ENCODE results near the gene ARTN. TPM values are rescaled to one million over a fixed set of nuclear protein-coding genes. Genes with fewer than 3 reads are reported as not detected.

The ARTN gene
- polyA plus RNA-seq, 1 experiment = 0.39 TPM

GRCh38 chr1:43944860-43945259 is 11.3 kb downstream of the ARTN start:
- ChIA-PET POLR2A (no interaction called here), CTCF (interaction anchor here (3.9 to 5.8 kb wide), 2 partner anchors 9 to 180 kb away, joined by 42 to 54 read pairs; partner anchors contain the start of gene ARTN)
- no peaks in the 10 kb centered on the region for H3K27me3 ChIP-seq (ENCODE audit: control insufficient read depth, insufficient read depth, low read length)
- peaks cover 2% of the 10 kb centered on the region for H3K36me3 ChIP-seq (ENCODE audit: control insufficient read depth, insufficient read depth, low read length)
- H3K4me3 ChIP-seq (ENCODE audit: low read depth, low read length) = no peak overlapping the region
- DNase-seq (ENCODE audit: low read depth) = no peak
- no peak for TF ChIP-seq CTCF (IDR thresholded peaks at IDR 0.05; ENCODE audit: insufficient read depth, low read depth, low read length)

GRCh38 chr1:43945674-43946235 is 12.2 kb downstream of the ARTN start:
- H3K27me3 ChIP-seq (ENCODE audit: control insufficient read depth, insufficient read depth, low read length) = no peaks in the 10 kb centered on the region
- H3K36me3 ChIP-seq (ENCODE audit: control insufficient read depth, insufficient read depth, low read length) = peaks cover 5% of the 10 kb centered on the region
- TF ChIP-seq CTCF (IDR thresholded peaks at IDR 0.05; ENCODE audit: insufficient read depth, low read depth, low read length) = no peak
- H3K4me3 ChIP-seq (ENCODE audit: low read depth, low read length) = peak overlapping the region; percentile 90
- DNase-seq (ENCODE audit: low read depth) = no peak
- POLR2A ChIA-PET = no interaction called here
- CTCF ChIA-PET = interaction anchor here (0.7 to 5.8 kb wide), 9 partner anchors 10 to 470 kb away, joined by 3 to 54 read pairs (median 4); partner anchors contain the start of gene ARTN

GRCh38 chr1:43946236-43947060 is 12.8 kb downstream of the ARTN start, which contains the start of gene IPO13:
IPO13 (plus strand) TSS chr1:43946950; CDS start chr1:43947601, 651 bp downstream.
- ChIA-PET CTCF (interaction anchor here (0.7 to 5.8 kb wide), 12 partner anchors 11 to 722 kb away, joined by 3 to 54 read pairs (median 4); partner anchors contain the start of gene ARTN), POLR2A (no interaction called here)
- Histone ChIP-seq H3K27me3 (ENCODE audit: control insufficient read depth, insufficient read depth, low read length) (no peaks in the 10 kb centered on the region), H3K36me3 (ENCODE audit: control insufficient read depth, insufficient read depth, low read length) (peaks cover 5% of the 10 kb centered on the region), H3K4me3 (ENCODE audit: low read depth, low read length) (peak within 1 kb of the TSS; percentile 90)
- TF ChIP-seq CTCF (IDR thresholded peaks at IDR 0.05; ENCODE audit: insufficient read depth, low read depth, low read length) = peak; percentile 72
- DNase-seq (ENCODE audit: low read depth) = peak; percentile 68

- TF ChIP-seq CTCF (IDR thresholded peaks at IDR 0.05; ENCODE audit: insufficient read depth, low read depth, low read length) = no peak; the same call in 1 of the 2 replicates
- Histone ChIP-seq H3K36me3 (ENCODE audit: control insufficient read depth, insufficient read depth, low read length) (peaks cover 5% of the 10 kb centered on the region), H3K27me3 (ENCODE audit: control insufficient read depth, insufficient read depth, low read length) (no peaks in the 10 kb centered on the region), H3K4me3 (ENCODE audit: low read depth, low read length) (peak overlapping the region; percentile 90)
- no peak for DNase-seq (ENCODE audit: low read depth)
- ChIA-PET CTCF (interaction anchor here (0.9 to 5.8 kb wide), 5 partner anchors 12 to 723 kb away, joined by 3 to 54 read pairs (median 5); partner anchors contain the start of gene ARTN), POLR2A (interaction anchor here (0.5 to 0.6 kb wide), 2 partner anchors 90 to 244 kb away, joined by 4 to 6 read pairs; no protein-coding TSS in a partner anchor)
Observed at GRCh38 chr1:43947061-43947873, 13.7 kb downstream of the ARTN start.
